DMS 273 treated with DMSO at 0.1 percent for 48 hours (cell line): ENCODE results near the gene NT5E.

Experiments
- DNase-seq: peaks from one replicate; lab custom pipeline; 2025; lab: John Stamatoyannopoulos, UW

Gene NT5E

GRCh38 chr6:85421972-85422371 is 27.9 kb upstream of the NT5E start:
- no peak for DNase-seq

- no peak for DNase-seq
Observed at GRCh38 chr6:85422996-85423395, 26.9 kb upstream of the NT5E start.

- DNase-seq, result no peak
Observed at GRCh38 chr6:85424981-85425380, 24.9 kb upstream of the NT5E start.

DNA sequence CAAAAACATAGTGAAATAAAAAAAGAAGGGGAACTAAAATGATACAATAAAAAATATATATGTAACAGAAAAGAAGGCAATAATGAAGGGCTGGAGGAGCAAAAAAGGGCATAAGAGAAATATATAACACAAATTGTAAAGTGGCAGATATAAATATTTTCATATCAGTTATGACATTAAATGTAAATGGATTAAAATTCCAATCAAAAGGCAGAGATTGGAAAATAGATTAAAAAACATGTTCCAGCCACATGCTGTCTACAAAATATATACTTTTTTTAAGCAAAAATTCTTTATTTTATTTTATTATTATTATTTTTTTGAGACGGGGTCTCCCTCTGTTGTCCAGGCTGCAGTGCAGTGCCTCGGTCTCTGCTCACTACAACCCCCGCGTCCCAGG is 23.9 kb upstream of the NT5E start:
- DNase-seq, result no peak

DNA sequence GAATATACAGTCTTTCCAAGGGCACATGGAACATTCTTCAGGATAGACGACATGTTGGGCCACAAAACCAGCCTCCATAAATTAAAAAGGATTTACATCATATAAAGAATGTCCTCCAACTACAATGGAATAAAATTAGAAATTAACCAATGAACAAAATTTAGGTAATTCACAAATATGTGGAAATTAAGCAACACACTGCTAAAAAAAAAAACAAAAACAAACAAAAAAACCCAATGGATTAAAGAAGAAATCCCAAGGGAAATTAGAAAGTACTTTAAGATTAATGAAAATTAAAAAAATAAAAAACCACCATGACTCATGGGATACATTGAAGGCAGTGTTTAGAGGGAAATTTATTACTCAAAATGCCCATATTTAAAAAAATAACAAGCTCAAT is 21.4 kb upstream of the NT5E start:
- no peak for DNase-seq

GRCh38 chr6:85429346-85429745 is 20.5 kb upstream of the NT5E start:
- DNase-seq, result no peak

GRCh38 chr6:85431271-85431670 is 18.6 kb upstream of the NT5E start:
- no peak for DNase-seq

GRCh38 chr6:85432554-85432953 is 17.3 kb upstream of the NT5E start:
- no peak for DNase-seq

DNA sequence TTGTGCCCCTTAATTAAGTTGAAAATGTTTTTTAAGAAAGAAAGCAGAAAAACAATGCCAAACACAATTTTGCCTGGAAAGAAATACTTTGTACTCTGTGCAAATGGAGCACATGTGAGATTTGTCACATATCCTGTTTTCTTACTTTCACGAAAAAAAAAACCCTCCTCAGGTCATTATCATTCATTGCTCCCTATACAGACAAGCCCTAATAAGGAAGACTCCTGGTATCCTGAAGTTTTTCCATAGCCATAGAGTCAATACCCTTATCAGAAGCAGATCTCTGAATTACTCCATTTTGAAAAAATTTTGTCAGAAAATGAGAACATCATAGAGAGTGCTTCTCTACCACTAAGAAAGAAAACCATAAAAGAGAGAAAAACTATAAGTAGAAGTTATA is 14.0 kb upstream of the NT5E start:
- no peak for DNase-seq

DNA sequence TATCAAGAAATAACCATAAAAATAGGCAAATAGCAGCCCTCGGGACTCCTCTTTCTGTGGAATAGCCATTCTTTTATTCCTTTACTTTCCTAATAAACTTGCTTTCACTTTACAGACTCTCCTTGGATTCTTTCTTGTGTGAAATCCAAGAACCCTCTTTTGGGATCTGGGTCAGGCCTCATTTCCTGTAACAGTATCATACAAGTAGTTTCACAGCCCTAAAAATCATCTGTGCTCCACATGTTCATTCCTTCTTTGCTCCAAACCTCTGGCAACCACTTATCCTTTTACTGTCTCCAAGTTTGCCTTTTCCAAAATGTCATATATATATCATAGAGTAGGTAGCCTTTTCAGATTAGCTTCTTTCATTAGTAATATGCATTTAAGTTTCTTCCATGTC is 13.5 kb upstream of the NT5E start:
- DNase-seq, result no peak

DNA sequence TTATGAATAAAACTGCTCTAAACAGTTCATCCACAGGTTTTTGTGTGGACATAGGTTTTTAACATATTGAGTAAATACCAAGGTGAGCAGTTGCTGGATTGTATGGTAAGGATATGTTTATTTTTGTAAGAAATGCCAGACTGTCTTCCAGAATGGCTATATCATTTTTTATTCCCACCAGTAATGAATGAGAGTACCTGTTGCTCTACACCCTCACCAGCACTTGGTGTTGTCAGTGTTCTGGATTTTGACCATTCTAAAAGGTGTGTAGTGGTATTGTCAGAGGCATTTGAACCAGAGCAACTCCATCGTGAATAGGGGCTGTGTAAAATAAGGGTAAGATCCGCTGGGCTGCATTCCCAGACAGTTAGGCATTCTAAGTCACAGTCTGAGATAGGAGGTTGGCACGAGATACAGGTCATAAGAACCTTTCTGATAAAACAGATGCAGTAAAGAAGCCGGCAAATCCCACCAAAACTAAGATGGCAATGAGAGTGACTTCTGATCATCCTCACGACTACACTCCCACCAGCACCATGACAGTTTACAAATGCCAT is 12.9 kb upstream of the NT5E start:
- DNase-seq, result no peak

DNA sequence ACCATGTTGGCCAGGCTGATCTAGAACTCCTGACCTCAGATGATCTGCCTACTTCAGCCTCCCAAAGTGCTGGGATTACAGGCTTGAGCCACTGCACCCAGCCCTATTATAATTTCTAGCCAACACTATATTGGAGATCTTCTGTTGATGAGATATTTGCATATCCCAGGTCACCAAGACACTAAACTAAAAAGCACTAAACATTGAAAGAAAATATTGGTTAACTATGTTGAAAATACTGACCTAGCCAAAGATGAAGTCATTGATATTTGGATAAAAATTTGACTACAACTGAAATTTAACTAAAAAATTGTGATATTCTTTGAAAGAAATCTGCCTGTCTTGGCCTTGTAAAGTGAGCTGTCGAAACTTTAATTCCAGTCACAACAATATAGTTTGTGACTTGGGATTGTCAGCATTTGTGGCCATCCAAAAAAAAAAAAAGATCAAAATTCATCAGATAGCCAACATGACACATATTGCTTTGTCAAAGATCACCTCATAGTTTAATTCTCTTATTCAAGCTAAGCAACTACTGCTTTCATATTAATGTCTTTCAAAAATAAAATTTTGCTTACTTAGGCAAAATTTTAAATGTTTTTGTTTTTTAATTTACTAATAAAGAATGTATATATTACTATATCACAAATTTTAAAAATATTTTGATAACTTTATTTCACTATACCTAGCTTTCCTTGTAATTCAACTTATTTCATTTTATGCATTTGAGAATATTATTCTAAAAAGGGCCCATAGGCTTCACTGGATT is 6.3 kb upstream of the NT5E start:
- no peak for DNase-seq

DNA sequence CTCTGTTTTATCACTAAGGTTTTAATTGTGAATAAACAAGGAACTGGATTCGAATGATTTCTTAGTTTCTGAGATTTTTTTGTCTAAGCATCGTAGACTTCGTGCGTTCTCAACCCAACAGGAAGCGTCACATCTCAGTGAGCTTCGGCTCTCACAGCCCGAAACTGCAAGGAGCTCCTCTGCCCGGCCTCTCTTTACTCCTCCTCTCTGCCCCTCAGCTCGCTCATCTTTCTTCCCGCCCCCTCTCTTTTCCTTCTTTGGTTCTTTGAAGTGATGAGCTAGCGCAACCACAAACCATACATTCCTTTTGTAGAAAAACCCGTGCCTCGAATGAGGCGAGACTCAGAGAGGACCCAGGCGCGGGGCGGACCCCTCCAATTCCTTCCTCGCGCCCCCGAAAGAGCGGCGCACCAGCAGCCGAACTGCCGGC is 480 bp upstream of the NT5E start:
- DNase-seq, result no peak

GRCh38 chr6:85451565-85452306 is 1.9 kb downstream of the NT5E start:
- DNase-seq, result no peak

DNA sequence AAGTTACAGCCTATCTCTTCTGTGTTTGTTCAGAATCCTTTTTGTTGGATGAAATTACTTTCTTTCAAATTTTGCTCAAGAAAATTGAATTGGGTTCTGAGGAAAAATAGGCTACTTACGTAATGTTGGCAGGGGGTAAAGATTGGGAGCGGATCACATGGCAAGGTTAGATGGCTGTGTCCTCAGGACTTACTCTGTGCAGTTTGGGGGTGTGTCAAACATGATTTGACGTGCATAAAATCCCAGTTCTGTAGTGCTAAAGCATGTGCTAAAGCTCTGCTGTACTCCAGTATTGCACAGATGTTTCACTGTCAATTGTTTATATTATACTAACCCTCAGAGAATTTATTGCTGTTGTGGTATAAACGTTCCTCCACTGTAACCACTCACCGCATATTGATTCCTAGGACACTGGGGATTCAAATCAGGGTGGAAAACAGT is 2.6 kb downstream of the NT5E start:
- DNase-seq, result no peak

GRCh38 chr6:85453052-85453451 is 3.2 kb downstream of the NT5E start:
- no peak for DNase-seq

GRCh38 chr6:85453490-85453889 is 3.6 kb downstream of the NT5E start:
- no peak for DNase-seq

GRCh38 chr6:85455471-85456026 is 5.7 kb downstream of the NT5E start:
- no peak for DNase-seq

GRCh38 chr6:85456782-85457181 is 6.9 kb downstream of the NT5E start:
- DNase-seq, result no peak

DNA sequence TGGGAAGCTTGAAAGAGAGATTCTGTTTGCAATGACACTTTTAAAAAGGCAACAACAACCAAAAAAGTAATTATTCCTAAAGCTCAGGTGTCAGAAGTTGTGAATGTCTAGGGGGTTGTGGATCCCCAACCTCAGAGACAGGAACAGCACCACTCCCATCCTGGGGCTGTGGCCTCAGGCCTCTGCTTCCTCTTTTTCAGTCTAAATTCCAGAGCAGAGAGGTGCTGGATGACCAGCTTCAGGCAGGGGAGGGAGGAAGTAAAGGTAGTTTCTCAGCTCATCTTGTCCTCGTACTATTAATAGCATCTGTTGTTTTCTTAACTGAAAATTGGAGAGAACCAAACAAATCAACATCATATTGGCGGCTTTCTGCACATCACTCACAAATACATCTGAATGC is 8.3 kb downstream of the NT5E start:
- DNase-seq, result no peak

DNA sequence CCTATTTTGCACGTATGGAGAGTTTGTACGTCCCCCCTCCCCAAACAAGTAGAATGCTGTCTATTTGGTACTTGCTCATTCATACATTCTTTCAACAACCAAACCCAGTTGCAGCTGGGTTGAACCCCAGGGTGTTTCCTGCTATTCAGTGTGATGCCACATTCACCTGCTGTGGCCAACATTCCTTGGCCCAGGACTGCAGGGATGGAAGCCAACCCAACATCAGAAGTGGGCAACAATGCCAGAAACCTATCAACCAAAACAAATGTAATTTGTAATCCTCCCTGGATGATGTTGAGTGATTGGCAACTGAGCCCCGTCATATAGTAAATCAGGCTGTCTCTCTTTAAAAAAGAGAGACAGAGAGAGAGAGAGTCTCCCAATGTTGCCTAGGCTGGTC is 8.9 kb downstream of the NT5E start:
- DNase-seq, result no peak

DNA sequence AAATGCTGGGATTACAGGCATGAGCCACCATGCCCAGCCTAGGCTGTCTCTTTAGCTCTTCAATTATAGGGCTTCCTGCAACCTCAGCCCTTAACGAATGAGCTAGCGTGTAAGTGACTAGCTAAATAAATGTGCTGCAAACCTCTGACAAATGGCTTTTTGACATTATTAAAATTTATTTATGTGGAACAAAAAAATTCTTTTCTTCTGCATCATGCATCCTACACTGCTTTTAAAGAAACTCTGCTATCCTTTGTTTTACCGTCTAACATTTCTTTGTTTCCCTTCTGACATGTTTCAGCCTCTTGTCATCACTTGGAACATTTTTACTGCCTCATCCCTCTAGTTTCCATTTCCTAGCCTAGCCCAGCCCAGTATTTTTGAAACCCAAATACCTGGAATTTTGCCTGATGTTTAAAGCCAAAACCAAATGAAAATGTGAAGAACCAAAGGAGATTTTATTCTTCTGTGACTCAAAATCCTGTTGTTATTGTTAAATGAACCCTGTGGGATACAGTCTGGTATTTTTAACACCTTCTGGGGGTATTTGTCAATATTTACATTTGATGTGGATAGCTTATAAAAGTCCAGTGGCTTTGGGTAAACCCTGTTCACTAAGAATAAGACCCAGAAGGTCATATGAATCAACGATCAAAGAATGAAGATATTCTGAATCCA is 9.5 kb downstream of the NT5E start:
- DNase-seq, result no peak
